Vein endothelial cell (primary cell): ENCODE data around the gene ASMTL. TPM values are rescaled to one million over a fixed set of nuclear protein-coding genes. Genes with fewer than 3 reads are reported as not detected.

Experiments
- total RNA-seq: library from RNA; depleted of rRNA; stranded (reverse); fragments of >200 nt; gene quantifications from 2 replicates; pipeline ENCODE4 v1.2.3, GENCODE V29; 2012

Gene ASMTL, protein sequence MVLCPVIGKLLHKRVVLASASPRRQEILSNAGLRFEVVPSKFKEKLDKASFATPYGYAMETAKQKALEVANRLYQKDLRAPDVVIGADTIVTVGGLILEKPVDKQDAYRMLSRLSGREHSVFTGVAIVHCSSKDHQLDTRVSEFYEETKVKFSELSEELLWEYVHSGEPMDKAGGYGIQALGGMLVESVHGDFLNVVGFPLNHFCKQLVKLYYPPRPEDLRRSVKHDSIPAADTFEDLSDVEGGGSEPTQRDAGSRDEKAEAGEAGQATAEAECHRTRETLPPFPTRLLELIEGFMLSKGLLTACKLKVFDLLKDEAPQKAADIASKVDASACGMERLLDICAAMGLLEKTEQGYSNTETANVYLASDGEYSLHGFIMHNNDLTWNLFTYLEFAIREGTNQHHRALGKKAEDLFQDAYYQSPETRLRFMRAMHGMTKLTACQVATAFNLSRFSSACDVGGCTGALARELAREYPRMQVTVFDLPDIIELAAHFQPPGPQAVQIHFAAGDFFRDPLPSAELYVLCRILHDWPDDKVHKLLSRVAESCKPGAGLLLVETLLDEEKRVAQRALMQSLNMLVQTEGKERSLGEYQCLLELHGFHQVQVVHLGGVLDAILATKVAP
- 23.6 and 33.6 TPM in 2 replicates for total RNA-seq

DNA sequence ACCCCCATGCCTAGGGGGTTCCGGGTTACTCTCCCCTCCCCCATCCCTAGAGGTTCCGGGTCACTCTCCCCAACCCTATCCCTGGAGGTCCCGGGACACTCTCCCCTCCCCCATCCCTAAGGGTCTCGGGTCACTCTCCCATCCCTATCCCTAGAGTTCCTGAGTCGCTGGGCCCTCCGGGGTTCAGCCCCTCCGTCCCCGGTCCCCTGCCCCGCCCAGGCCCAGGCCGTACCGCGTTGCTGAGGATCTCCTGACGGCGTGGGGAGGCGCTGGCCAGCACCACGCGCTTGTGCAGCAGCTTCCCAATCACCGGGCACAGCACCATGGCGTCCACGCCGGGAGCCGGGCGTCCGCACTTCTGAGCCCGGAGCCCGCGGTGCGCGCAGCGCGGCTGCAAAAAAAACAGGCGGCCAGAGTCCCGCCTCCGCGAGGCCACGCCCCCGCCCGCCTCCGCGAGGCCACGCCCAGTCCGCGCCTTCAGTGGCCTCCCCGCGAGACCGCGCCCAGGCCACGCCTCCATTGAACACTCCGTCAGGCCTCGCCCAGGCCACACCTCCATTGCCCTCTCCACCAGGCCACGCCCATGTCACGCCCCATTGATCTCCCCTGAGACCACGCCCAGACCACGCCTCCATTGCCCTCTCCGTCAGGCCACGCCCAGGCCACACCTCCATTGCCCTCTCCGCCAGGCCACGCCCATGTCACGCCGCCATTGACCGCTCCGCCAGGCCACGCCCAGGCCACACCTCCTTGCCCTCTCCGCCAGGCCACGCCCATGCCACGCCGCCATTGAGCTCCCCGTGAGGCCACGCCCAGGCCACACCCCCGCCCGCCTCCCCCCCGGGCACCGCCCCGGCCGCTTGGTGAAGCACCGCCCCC lies at the start of gene ASMTL:
Gene ASMTL, minus strand, starts transcription at position 394 of the 879 bp plus-strand sequence. Its CDS starts 69 bp downstream, at position 325.

DNA sequence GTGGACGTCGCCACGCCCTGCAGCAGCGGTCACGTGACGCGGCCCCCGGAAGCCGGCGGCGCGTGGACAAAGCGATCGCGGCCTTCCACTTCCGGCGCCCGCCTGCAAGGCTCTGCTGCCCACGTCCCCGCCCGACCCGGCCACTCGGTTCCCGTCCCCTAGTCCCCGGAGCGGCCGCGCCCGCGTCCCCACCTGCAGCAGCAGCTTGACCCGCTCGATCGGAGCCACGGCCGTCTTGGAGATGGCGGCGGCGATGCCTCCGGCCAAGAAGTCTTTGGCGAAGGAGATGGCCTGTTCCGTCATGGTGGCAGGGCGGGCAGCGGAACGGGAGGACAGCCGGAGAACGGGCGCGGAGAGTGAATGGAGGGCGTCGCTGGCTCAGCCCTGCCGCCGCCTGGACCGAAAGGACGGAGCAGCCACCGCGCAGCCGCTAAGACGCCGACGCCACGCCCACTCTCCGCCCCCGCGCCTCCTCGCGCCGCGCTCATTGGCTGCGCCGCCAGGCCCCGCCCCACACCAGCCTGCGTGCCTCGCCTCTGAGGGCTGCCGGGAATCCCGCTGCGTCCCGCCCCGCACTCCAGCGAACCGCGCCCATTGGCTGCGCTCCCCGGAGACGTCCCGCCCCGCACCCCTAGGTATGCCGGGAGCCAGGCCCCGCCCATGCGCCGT lies 60.9 kb downstream of the ASMTL start, which contains the start of gene SLC25A6:
Gene SLC25A6, minus strand, starts transcription at position 407 of the 669 bp plus-strand sequence. Its CDS starts 104 bp downstream, at position 303.

Other genes starting within 250 kb of the ASMTL start
- gene CRLF2, start 240.3 kb downstream of the ASMTL start, total RNA-seq: not detected in 2 replicates
- gene CSF2RA, start 184.1 kb downstream of the ASMTL start, total RNA-seq: not detected in 2 replicates
- gene IL3RA, start 116.1 kb downstream of the ASMTL start, total RNA-seq: 22.4 and 25.2 TPM in 2 replicates
- 381 and 408 TPM in 2 replicates for gene SLC25A6, start 60.8 kb downstream of the ASMTL start, total RNA-seq
- gene P2RY8, start 84.3 kb upstream of the ASMTL start, total RNA-seq: under 0.01 TPM in 1 of 2 replicates, not detected in the other
- gene AKAP17A, start 138.7 kb upstream of the ASMTL start, total RNA-seq: 24.3 and 28.4 TPM in 2 replicates
- gene ASMT, start 162.2 kb upstream of the ASMTL start, total RNA-seq: not detected in 2 replicates